Choroid plexus epithelial cell (primary cell): ENCODE data around the gene DDX39A.

Experiments
- DNase-seq: peaks from one replicate; pipeline ENCODE4 v3.0.0-alpha.2; 2010; ENCODE audit warnings: low read depth
- H3K4me3 ChIP-seq: 2 replicates; pipeline ENCODE4 v1.5.1; 2011; ENCODE audit warnings: low read depth, mild to moderate bottlenecking, control low read depth, low read length, moderate library complexity
- TF ChIP-seq, protein P1 (sequence below): conservative IDR thresholded peaks from 2 replicates; pipeline ENCODE4 v1.5.1; 2011; ENCODE audit warnings: low read depth, mild to moderate bottlenecking, control low read depth, inconsistent platforms, low read length, moderate library complexity

DDX39A gene

GRCh38 chr19:14433554-14434501 lies 14.7 kb upstream of the DDX39A start:
- TF ChIP-seq, protein P1, sequence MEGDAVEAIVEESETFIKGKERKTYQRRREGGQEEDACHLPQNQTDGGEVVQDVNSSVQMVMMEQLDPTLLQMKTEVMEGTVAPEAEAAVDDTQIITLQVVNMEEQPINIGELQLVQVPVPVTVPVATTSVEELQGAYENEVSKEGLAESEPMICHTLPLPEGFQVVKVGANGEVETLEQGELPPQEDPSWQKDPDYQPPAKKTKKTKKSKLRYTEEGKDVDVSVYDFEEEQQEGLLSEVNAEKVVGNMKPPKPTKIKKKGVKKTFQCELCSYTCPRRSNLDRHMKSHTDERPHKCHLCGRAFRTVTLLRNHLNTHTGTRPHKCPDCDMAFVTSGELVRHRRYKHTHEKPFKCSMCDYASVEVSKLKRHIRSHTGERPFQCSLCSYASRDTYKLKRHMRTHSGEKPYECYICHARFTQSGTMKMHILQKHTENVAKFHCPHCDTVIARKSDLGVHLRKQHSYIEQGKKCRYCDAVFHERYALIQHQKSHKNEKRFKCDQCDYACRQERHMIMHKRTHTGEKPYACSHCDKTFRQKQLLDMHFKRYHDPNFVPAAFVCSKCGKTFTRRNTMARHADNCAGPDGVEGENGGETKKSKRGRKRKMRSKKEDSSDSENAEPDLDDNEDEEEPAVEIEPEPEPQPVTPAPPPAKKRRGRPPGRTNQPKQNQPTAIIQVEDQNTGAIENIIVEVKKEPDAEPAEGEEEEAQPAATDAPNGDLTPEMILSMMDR = no peak
- no peak for DNase-seq
- H3K4me3 ChIP-seq = peak overlapping the region; percentile 70

GRCh38 chr19:14432791-14433553 lies 13.8 kb upstream of the DDX39A start, which contains the start of gene PKN1:
Gene PKN1 (plus strand): TSS chr19:14433306. CDS start chr19:14433522, 216 bp downstream.
- peak within 1 kb of the TSS; percentile 70 for H3K4me3 ChIP-seq
- TF ChIP-seq, protein P1 = no peak
- DNase-seq = no peak

DNA sequence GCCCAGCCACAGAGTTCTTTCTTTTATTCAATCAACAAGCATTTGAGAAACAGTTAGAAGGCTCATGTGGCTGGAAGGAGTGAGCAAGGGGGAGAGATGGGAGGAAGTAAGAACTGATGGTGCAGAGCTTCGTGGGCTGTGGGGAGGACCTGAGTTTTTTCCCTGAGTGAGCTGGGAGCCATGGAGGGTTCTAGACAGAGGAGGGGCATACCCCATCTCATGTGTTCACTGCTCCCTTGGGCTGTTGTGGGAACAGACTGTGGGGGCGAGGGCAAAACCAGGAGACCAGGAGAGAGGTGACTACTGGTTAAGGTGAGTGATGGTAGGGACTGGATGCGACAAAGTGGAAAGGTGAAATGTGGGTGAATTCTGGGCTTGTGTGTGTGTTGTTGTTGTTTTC lies 11.6 kb upstream of the DDX39A start:
- TF ChIP-seq, protein P1 = no peak
- DNase-seq = no peak
- H3K4me3 ChIP-seq = no peak overlapping the region

- H3K4me3 ChIP-seq = no peak overlapping the region
- DNase-seq = no peak
- TF ChIP-seq, protein P1 = no peak
Measured at GRCh38 chr19:14428882-14429416, 9.8 kb upstream of the DDX39A start.

DNA sequence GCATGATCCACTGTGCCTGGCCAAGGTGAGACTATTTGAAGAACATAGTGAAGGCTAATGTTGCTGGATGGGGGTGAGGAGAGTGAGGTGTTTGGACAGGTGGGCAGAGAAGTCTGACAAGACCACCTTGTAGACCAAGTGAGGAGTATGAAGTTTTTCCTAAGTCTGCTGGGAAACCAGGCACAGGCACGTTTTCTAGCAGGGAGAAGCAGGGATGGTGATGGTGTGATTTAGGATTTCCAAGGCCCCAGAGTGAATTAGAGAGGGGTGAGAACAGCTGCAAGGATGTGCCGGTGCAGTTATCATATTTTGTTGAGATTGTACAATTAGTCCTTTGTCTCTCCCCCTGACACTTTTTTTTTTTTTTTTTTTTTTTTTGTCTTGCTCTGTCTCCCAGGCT lies 8.3 kb upstream of the DDX39A start:
- no peak for DNase-seq
- no peak overlapping the region for H3K4me3 ChIP-seq
- TF ChIP-seq, protein P1 = no peak

GRCh38 chr19:14425696-14426138 lies 6.6 kb upstream of the DDX39A start:
- peak; percentile 82 for DNase-seq
- TF ChIP-seq, protein P1 = no peak
- no peak overlapping the region for H3K4me3 ChIP-seq
